GM23338 (cell line): ENCODE data around the gene FCRL5. TPM values are rescaled to one million over a fixed set of nuclear protein-coding genes. Genes with fewer than 3 reads are reported as not detected.

ENCODE experiments used
- ATAC-seq: fragments of 200-7000 bp; cut with Tn5 transposase; 3 replicates; pipeline ENCODE4 v1.9.1; 2020
- DNase-seq: peaks from one replicate; pipeline ENCODE4 v3.0.0-alpha.2; 2015; ENCODE audit warnings: low spot score
- H2AFZ ChIP-seq: fragments of 200-600 bp; sonication (generic); 2 replicates; pipeline ENCODE4 v1.8.0; 2016; ENCODE audit warnings: antibody characterized with exemption, mild to moderate bottlenecking, moderate library complexity
- H3F3A ChIP-seq: fragments of 200-600 bp; sonication (generic); replicated peaks from 2 replicates; pipeline ENCODE4 v1.8.0; 2017; ENCODE audit warnings: antibody characterized with exemption, mixed run types, low read depth
- H3K27ac ChIP-seq: fragments of 200-600 bp; sonication (generic); 2 replicates; pipeline ENCODE4 v1.6.1; 2016; ENCODE audit warnings: low read depth
- H3K27me3 ChIP-seq: fragments of 200-600 bp; sonication (generic); 2 replicates; pipeline ENCODE4 v1.8.0; 2016; ENCODE audit warnings: mild to moderate bottlenecking, mixed run types, moderate library complexity; ENCODE audit not compliant: insufficient read depth
- H3K36me3 ChIP-seq: fragments of 200-600 bp; sonication (generic); 2 replicates; pipeline ENCODE4 v1.8.0; 2016; ENCODE audit warnings: mild to moderate bottlenecking; ENCODE audit not compliant: insufficient read depth
- H3K4me1 ChIP-seq: fragments of 200-600 bp; sonication (generic); 2 replicates; pipeline ENCODE4 v1.8.0; 2016; ENCODE audit warnings: mild to moderate bottlenecking, moderate library complexity; ENCODE audit not compliant: insufficient read depth
- H3K4me2 ChIP-seq: fragments of 200-600 bp; sonication (generic); 2 replicates; pipeline ENCODE4 v1.7.1; 2017; ENCODE audit warnings: mixed run types
- H3K4me3 ChIP-seq: fragments of 200-600 bp; sonication (generic); 2 replicates; pipeline ENCODE4 v1.6.1; 2016; ENCODE audit warnings: mixed run types
- H3K79me2 ChIP-seq: fragments of 200-600 bp; sonication (generic); replicated peaks from 2 replicates; pipeline ENCODE4 v1.8.0; 2017; ENCODE audit warnings: mild to moderate bottlenecking; ENCODE audit not compliant: insufficient read depth
- H3K9me2 ChIP-seq: fragments of 200-600 bp; sonication (generic); 2 replicates; pipeline ENCODE4 v1.8.0; 2017; ENCODE audit not compliant: insufficient read depth
- H4K20me1 ChIP-seq: fragments of 200-600 bp; sonication (generic); replicated peaks from 2 replicates; pipeline ENCODE4 v1.8.0; 2017; ENCODE audit warnings: mild to moderate bottlenecking; ENCODE audit not compliant: insufficient read depth
- H3K27ac Mint-ChIP-seq: 2 replicates; pipeline ENCODE4 v1.8.0; 2020; ENCODE audit warnings: inconsistent platforms, mild to moderate bottlenecking, moderate library complexity, mixed read lengths
- H3K27me3 Mint-ChIP-seq: 3 replicates; pipeline ENCODE4 v1.8.0; 2022; ENCODE audit warnings: low read depth, mild to moderate bottlenecking, moderate library complexity, mixed read lengths, inconsistent platforms; ENCODE audit not compliant: insufficient read depth, poor library complexity
- H3K36me3 Mint-ChIP-seq: 3 replicates; pipeline ENCODE4 v1.8.0; 2021; ENCODE audit warnings: low read depth, mild to moderate bottlenecking, inconsistent platforms, moderate library complexity, mixed read lengths
- H3K4me1 Mint-ChIP-seq: 3 replicates; pipeline ENCODE4 v1.8.0; 2020; ENCODE audit warnings: mild to moderate bottlenecking, inconsistent platforms, mixed read lengths
- H3K4me3 Mint-ChIP-seq: 3 replicates; pipeline ENCODE4 v1.8.0; 2021; ENCODE audit warnings: moderate library complexity, mild to moderate bottlenecking, inconsistent platforms, mixed read lengths
- H3K9me3 Mint-ChIP-seq: 3 replicates; pipeline ENCODE4 v1.8.0; 2020; ENCODE audit warnings: moderate library complexity, mild to moderate bottlenecking, inconsistent platforms, mixed read lengths
- CREB1 ChIP-seq: fragments of 250-450 bp; sonication (Bioruptor Pico); IDR thresholded peaks from 2 replicates; pipeline ENCODE4 v1.5.0; 2020; ENCODE audit warnings: low read depth, mild to moderate bottlenecking, moderate library complexity
- EZH2 ChIP-seq: fragments of 200-600 bp; sonication (generic); IDR thresholded peaks from one replicate; pipeline ENCODE4 v1.8.0; 2017; ENCODE audit warnings: antibody characterized with exemption, mild to moderate bottlenecking, low read depth; ENCODE audit not compliant: unreplicated experiment
- EZH2phosphoT487 ChIP-seq: fragments of 200-600 bp; sonication (generic); IDR thresholded peaks from one replicate; pipeline ENCODE4 v1.8.1; 2018; ENCODE audit warnings: antibody characterized with exemption; ENCODE audit not compliant: unreplicated experiment
- JUNB ChIP-seq: IDR thresholded peaks from one replicate; pipeline ENCODE4 v1.6.1; 2016; ENCODE audit warnings: antibody characterized with exemption; ENCODE audit not compliant: unreplicated experiment
- NANOG ChIP-seq: IDR thresholded peaks from 2 replicates; pipeline ENCODE4 v1.6.1; 2016; ENCODE audit warnings: antibody characterized with exemption, borderline replicate concordance
- POLR2AphosphoS5 ChIP-seq: IDR thresholded peaks from 2 replicates; pipeline ENCODE4 v1.6.1; 2016; ENCODE audit warnings: antibody characterized with exemption, low read depth
- STAT1 ChIP-seq: IDR thresholded peaks from one replicate; pipeline ENCODE4 v1.6.1; 2016; ENCODE audit warnings: antibody characterized with exemption; ENCODE audit not compliant: unreplicated experiment
- ZNF114 ChIP-seq: fragments of 250-450 bp; sonication (Bioruptor Pico); IDR thresholded peaks from 2 replicates; pipeline ENCODE4 v1.5.0; 2020; ENCODE audit warnings: mild to moderate bottlenecking, moderate library complexity
- ZNF331 ChIP-seq: fragments of 250-450 bp; sonication (Bioruptor Pico); IDR thresholded peaks from 2 replicates; pipeline ENCODE4 v1.5.0; 2020; ENCODE audit warnings: low read depth, mild to moderate bottlenecking, moderate library complexity
- polyA plus RNA-seq: library from polyadenylated mRNA; unstranded; fragments of >200 nt; fragmentation: Nextera tagmentation; extraction: Ambion mirVana; gene quantifications from 2 replicates; pipeline ENCODE4 v1.2.1, GENCODE V29; 2016
- total RNA-seq: library from RNA; depleted of rRNA; stranded (reverse); fragments of >200 nt; shearing (Covaris generic); gene quantifications from 2 replicates; pipeline ENCODE4 v1.2.3, GENCODE V29; 2014
- TF ChIP-seq, protein P1 (sequence below): IDR thresholded peaks from 2 replicates; pipeline ENCODE4 v1.6.1; 2016; ENCODE audit warnings: antibody characterized with exemption
- TF ChIP-seq, protein P2 (sequence below): IDR thresholded peaks from one replicate; pipeline ENCODE4 v1.6.1; 2018; ENCODE audit warnings: antibody characterized with exemption; ENCODE audit not compliant: unreplicated experiment
- TF ChIP-seq, protein P3 (sequence below): fragments of 250-450 bp; sonication (Bioruptor Pico); IDR thresholded peaks from 2 replicates; pipeline ENCODE4 v1.5.0; 2020; ENCODE audit warnings: mild to moderate bottlenecking, moderate library complexity
- TF ChIP-seq, protein P4 (sequence below), 2 experiments: fragments of 200-600 bp in 1 of 2; sonication (generic) in 1 of 2; conservative IDR thresholded peaks; 2 replicates each; pipeline versions ENCODE4 v1.5.1 to v1.6.1; 2016 to 2017; ENCODE audit warnings: antibody characterized with exemption in 2 of 2, low read depth in 2 of 2, mild to moderate bottlenecking in 2 of 2, moderate library complexity in 1 of 2

Gene FCRL5
- total and polyA plus RNA-seq, 2 experiments from 2014 or later: 0.79 to 2.8 TPM

DNA sequence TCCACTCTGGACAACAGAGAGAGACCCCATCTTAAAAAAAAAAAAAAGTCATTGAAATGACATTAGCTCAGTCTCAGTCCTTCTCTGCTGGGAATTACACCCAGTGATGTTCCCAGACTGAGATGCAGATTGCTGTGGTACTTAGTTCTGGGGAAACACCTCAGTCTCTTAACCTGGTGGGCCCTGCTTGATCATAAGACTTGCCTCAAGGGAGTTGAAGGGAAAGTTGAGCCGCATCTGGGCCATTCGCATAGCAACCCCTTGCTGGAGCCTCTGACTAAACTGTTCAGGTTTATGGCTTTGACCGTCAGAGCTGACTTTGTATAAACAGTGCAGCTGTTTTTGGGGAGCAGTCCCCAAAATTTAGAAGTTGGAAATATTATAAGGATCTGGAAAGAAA, 32.2 kb upstream of the FCRL5 start:
- no peak overlapping the region for H3K27ac Mint-ChIP-seq
- Histone ChIP-seq H3K4me1 (peaks cover 14% of the 10 kb centered on the region), H3K4me3 (no peak overlapping the region), H3K9me2 (peaks cover 6% of the 10 kb centered on the region; the same call in 1 of the 2 replicates), H3K4me2 (no peak overlapping the region), H3K79me2 (no peaks in the 10 kb centered on the region), H3F3A (no peaks in the 10 kb centered on the region), H4K20me1 (no peaks in the 10 kb centered on the region), H3K27ac (no peak overlapping the region), H2AFZ (no peak overlapping the region), H3K36me3 (no peaks in the 10 kb centered on the region), H3K27me3 (no peaks in the 10 kb centered on the region)
- H3K36me3 Mint-ChIP-seq: no peaks in the 10 kb centered on the region
- peaks cover 4% of the 10 kb centered on the region; the same call in 1 of the 3 replicates for H3K9me3 Mint-ChIP-seq
- no peak overlapping the region for H3K4me3 Mint-ChIP-seq
- peaks cover 10% of the 10 kb centered on the region for H3K27me3 Mint-ChIP-seq
- DNase-seq (no peak), ATAC-seq (no peak)
- TF ChIP-seq, protein P1, sequence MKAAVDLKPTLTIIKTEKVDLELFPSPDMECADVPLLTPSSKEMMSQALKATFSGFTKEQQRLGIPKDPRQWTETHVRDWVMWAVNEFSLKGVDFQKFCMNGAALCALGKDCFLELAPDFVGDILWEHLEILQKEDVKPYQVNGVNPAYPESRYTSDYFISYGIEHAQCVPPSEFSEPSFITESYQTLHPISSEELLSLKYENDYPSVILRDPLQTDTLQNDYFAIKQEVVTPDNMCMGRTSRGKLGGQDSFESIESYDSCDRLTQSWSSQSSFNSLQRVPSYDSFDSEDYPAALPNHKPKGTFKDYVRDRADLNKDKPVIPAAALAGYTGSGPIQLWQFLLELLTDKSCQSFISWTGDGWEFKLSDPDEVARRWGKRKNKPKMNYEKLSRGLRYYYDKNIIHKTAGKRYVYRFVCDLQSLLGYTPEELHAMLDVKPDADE: no peak
- TF ChIP-seq, protein P2, sequence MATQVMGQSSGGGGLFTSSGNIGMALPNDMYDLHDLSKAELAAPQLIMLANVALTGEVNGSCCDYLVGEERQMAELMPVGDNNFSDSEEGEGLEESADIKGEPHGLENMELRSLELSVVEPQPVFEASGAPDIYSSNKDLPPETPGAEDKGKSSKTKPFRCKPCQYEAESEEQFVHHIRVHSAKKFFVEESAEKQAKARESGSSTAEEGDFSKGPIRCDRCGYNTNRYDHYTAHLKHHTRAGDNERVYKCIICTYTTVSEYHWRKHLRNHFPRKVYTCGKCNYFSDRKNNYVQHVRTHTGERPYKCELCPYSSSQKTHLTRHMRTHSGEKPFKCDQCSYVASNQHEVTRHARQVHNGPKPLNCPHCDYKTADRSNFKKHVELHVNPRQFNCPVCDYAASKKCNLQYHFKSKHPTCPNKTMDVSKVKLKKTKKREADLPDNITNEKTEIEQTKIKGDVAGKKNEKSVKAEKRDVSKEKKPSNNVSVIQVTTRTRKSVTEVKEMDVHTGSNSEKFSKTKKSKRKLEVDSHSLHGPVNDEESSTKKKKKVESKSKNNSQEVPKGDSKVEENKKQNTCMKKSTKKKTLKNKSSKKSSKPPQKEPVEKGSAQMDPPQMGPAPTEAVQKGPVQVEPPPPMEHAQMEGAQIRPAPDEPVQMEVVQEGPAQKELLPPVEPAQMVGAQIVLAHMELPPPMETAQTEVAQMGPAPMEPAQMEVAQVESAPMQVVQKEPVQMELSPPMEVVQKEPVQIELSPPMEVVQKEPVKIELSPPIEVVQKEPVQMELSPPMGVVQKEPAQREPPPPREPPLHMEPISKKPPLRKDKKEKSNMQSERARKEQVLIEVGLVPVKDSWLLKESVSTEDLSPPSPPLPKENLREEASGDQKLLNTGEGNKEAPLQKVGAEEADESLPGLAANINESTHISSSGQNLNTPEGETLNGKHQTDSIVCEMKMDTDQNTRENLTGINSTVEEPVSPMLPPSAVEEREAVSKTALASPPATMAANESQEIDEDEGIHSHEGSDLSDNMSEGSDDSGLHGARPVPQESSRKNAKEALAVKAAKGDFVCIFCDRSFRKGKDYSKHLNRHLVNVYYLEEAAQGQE: no peak
- TF ChIP-seq CREB1 (no peak), ZNF114 (CRISPR knock-in tag) (no peak), NANOG (no peak), POLR2AphosphoS5 (no peak), ZNF331 (CRISPR knock-in tag) (no peak), JUNB (no peak), EZH2 (no peak), STAT1 (no peak), EZH2phosphoT487 (no peak)
- TF ChIP-seq, protein P3, sequence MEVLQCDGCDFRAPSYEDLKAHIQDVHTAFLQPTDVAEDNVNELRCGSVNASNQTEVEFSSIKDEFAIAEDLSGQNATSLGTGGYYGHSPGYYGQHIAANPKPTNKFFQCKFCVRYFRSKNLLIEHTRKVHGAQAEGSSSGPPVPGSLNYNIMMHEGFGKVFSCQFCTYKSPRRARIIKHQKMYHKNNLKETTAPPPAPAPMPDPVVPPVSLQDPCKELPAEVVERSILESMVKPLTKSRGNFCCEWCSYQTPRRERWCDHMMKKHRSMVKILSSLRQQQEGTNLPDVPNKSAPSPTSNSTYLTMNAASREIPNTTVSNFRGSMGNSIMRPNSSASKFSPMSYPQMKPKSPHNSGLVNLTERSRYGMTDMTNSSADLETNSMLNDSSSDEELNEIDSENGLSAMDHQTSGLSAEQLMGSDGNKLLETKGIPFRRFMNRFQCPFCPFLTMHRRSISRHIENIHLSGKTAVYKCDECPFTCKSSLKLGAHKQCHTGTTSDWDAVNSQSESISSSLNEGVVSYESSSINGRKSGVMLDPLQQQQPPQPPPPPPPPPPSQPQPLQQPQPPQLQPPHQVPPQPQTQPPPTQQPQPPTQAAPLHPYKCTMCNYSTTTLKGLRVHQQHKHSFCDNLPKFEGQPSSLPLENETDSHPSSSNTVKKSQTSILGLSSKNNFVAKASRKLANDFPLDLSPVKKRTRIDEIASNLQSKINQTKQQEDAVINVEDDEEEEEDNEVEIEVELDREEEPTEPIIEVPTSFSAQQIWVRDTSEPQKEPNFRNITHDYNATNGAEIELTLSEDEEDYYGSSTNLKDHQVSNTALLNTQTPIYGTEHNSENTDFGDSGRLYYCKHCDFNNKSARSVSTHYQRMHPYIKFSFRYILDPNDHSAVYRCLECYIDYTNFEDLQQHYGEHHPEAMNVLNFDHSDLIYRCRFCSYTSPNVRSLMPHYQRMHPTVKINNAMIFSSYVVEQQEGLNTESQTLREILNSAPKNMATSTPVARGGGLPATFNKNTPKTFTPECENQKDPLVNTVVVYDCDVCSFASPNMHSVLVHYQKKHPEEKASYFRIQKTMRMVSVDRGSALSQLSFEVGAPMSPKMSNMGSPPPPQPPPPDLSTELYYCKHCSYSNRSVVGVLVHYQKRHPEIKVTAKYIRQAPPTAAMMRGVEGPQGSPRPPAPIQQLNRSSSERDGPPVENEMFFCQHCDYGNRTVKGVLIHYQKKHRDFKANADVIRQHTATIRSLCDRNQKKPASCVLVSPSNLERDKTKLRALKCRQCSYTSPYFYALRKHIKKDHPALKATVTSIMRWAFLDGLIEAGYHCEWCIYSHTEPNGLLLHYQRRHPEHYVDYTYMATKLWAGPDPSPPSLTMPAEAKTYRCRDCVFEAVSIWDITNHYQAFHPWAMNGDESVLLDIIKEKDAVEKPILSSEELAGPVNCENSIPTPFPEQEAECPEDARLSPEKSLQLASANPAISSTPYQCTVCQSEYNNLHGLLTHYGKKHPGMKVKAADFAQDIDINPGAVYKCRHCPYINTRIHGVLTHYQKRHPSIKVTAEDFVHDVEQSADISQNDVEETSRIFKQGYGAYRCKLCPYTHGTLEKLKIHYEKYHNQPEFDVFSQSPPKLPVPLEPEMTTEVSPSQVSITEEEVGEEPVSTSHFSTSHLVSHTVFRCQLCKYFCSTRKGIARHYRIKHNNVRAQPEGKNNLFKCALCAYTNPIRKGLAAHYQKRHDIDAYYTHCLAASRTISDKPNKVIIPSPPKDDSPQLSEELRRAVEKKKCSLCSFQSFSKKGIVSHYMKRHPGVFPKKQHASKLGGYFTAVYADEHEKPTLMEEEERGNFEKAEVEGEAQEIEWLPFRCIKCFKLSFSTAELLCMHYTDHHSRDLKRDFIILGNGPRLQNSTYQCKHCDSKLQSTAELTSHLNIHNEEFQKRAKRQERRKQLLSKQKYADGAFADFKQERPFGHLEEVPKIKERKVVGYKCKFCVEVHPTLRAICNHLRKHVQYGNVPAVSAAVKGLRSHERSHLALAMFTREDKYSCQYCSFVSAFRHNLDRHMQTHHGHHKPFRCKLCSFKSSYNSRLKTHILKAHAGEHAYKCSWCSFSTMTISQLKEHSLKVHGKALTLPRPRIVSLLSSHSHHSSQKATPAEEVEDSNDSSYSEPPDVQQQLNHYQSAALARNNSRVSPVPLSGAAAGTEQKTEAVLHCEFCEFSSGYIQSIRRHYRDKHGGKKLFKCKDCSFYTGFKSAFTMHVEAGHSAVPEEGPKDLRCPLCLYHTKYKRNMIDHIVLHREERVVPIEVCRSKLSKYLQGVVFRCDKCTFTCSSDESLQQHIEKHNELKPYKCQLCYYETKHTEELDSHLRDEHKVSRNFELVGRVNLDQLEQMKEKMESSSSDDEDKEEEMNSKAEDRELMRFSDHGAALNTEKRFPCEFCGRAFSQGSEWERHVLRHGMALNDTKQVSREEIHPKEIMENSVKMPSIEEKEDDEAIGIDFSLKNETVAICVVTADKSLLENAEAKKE (CRISPR knock-in tag): no peak
- TF ChIP-seq, protein P4, sequence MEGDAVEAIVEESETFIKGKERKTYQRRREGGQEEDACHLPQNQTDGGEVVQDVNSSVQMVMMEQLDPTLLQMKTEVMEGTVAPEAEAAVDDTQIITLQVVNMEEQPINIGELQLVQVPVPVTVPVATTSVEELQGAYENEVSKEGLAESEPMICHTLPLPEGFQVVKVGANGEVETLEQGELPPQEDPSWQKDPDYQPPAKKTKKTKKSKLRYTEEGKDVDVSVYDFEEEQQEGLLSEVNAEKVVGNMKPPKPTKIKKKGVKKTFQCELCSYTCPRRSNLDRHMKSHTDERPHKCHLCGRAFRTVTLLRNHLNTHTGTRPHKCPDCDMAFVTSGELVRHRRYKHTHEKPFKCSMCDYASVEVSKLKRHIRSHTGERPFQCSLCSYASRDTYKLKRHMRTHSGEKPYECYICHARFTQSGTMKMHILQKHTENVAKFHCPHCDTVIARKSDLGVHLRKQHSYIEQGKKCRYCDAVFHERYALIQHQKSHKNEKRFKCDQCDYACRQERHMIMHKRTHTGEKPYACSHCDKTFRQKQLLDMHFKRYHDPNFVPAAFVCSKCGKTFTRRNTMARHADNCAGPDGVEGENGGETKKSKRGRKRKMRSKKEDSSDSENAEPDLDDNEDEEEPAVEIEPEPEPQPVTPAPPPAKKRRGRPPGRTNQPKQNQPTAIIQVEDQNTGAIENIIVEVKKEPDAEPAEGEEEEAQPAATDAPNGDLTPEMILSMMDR (conservative IDR thresholded peaks at IDR 0.05; ENCODE audit: low read depth in 2 of 2): no peak
- peaks cover 15% of the 10 kb centered on the region for H3K4me1 Mint-ChIP-seq
